NCI-H446 treated with DMSO at 0.1 percent for 48 hours (cell line): ENCODE measurements around the gene ACOT12.
"Not testable (repeated sequence)": the region's sequence is repeated elsewhere in the genome, so short reads cannot be mapped to it uniquely, and the experiment has no call there.

Experiments
- DNase-seq: peaks from one replicate; lab custom pipeline; 2025; lab: John Stamatoyannopoulos, UW

ACOT12 gene

DNA sequence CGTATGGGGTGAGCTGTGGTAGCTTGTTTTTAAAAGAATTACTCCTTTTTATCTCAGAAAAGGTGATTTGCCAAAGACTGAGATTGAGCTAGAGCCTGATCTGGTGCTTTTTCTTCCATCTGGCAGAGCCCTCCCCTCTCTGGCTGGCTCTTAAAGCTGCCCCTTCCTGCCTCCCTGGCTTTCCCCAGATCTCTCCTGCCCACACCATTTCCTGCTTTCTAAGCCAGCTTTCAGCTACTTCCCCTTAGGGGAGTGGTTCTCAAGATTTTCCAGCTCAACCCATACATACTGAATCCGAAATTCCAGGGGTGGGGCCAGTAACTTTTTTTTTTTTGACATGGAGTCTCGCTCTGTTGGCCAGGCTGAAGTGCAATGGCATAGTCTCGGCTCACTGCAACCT lies 4.8 kb upstream of the ACOT12 start:
- no peak for DNase-seq

DNA sequence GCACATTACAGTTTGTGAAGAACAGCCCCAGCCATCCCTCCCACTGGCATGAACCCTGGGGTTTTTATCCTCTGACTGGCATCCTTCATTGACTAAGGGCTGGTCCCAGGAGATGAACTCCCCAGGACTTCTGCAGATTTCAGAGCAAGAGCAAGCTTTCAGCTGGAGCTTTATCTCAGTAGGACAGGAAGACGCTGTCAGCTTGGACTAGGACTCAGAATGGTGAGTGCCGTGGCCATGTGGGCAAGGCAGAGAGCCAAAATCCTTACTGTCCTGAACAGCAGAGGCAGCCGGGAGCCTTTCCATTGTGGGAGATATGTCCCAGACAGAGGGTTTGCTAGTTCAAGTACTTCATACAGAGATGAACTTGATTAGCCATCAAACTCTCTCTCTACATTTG lies 3.2 kb upstream of the ACOT12 start:
- DNase-seq: no peak

DNA sequence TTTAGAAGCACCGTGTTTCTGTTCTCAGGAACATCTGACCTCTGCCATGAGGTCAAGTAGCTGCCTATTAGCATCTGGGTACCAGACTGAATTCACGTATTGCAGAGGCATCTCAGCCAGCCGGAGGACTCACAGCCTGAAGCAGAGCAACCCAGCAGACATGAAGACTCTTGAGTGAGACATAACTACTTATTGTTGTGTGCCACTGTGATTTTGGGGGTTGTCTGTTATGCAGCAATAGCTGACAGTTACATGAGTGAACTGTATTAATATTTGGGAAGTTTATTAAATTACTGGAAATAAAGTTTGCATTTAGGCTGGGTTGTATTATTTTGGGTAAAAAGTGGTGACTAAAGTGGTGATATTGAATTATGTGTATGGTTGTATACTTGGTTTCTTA lies 1.3 kb upstream of the ACOT12 start:
- no peak for DNase-seq

DNA sequence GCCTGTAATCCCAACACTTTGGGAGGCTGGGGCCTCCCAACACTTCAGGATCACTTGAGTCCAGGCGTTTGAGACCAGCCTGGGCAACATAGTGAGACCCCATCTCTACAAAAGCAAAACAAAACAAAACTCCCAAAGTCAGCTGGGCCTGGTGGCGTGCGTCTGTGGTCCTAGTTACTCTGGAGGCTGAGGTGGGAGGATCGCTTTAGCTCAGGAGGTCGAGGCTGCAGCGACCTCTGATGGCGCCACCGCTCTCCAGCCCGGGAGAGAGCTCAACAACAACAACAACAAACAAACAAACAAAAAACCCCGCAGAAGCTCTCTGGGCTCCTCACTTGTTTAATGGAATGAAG lies 528 bp downstream of the ACOT12 start:
- DNase-seq: no peak

DNA sequence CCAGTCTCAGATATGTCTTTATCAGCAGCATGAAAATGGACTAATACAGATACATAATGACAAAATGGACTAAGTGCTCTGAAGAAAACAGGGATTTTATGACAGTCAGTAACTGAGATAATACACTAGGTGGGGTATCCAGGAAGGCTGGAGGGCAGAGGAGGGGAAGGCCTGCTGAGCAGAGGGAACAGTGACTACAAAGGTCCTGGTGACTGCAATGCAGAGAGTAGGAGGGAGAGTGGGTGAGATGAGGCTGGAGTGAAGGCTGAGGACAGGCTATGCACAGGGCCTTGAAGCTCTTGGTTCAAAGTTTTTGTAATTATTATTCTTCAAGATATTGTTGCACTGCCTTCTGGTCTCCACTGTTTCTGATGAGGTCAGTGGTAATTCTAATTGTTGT lies 4.9 kb downstream of the ACOT12 start:
- no peak for DNase-seq

DNA sequence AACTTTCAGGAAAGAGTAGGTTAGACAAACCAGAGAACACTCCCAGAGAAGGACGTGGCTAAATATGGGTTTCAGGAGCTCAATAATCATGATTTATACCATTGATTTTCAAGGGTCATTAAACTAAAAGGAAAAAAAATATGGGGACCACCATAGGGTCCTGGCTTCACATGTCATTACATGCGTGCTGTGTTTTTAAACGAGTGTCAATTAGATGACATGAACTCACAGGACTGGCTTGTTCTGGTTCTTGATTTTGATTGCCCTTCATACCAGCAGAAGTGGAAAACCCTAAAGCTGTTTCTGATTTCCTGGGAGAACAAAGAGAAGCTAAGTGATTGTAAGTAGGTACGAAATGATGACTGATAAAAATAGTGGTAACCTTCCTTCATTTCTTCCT lies 5.8 kb downstream of the ACOT12 start:
- no peak for DNase-seq

DNA sequence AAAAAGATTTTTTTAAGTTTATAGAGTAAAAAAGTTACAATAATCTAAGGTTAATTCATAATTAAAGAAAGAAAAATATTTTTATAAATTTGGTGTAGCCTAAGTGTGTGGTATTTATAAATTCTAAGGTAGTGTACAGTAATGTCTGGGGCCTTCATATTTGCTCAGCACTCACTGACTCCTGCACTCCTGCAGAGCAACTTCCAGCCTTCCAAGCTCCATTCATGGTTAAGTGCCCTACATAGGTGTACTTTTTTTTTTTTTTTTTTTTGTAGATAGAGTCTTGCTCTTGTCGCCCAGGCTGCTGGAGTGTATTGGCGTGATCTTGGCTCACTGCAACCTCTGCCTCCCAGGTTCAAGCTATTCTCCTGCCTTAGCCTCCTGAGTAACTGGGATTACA lies 10.1 kb downstream of the ACOT12 start:
- no peak for DNase-seq

DNA sequence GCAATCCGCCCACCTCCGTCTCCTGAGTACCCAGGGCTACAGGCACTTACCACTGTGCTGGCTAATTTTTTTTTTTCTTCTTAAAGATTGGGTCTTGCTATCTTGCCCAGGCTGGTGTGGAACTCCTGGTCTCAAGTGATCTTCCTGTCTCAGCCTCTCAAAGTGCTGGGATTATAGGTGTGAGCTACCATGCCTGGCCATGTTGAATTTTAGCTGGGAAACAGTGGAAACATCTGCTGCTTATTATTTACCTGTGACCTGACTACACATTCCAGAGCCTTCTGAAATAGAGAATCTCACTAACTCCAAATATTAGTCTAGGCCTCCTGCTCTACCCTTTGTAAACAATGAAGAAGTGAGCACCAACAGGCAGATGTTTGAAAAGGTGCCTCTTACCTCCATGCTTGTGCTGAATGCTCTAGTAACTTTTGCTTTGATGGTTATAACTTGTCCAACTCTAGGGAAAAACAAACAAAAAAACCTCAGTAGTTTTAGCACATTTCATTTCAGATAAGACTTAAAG lies 22.5 kb downstream of the ACOT12 start:
- no peak for DNase-seq

DNA sequence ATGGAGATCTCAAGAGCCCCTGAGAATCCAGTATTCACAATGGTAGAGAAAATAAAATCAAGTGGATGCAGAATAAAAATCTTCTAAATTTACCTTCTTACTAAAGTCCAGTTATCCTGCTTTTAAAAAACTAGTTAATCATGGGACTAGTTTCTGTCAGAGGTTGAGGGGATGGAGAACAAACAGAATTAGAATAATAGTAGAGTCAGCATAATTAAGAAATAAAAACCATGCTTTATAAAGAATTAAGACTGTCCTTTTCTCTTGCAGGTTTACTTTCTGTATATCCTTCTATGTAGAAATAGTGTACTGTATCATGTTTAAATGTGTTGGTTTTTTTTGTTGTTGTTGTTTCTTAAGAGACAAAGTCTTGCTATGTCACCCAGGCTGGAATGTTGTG lies 23.0 kb downstream of the ACOT12 start:
- no peak for DNase-seq

DNA sequence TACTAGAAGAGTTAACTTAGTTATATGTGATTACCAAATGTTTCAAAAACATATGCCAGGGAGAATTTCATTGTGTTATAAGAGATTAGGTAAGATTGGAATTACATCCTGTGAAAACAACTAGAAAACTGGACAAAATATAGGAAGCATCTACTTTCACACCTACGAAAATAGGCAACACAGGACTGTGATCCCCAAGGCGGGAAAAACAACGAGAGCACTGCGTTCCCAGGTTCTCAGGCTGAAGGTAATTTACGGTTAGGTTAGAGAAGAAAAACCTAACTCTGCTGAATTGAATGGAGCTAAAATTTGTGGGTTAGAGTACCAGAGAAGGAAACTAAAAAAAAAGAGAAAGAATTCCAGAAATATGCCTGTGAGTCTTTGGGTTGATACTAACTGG lies 28.4 kb downstream of the ACOT12 start:
- no peak for DNase-seq

DNA sequence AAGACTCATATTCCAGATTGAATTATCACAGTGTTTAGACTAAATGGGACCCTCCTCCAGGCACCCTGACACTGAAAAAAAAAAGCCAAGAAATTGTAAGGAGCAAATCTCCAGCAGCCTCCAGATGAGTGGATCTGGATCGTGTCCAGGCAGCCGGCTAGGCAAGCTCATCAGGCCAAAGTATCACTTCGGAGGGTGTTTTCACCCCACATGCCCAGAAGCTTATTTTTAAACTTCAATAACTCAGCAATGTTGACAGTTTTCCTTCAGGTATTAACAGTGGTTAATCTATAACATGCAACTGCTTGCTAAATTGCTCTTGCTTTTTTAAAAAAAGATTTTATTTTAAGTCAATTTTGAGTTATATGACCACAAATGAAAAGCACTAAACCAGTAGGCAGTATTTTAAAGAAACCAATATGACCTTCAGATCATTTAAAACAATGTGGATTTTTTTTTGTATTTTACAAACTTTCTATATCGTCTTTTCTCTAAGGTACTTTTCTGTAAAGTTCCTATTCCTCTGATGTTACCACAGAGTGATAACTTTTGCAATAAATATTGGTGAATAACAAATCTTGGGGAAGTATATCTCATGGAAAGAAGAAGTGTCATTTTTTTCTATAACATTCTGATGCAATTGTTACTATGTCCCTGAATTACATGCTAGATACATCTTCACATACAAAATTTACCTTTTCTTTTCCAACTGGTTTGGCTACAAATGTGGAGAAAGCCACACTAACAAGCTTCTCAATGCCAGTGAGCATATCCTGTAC lies 30.7 kb downstream of the ACOT12 start:
- no peak for DNase-seq

DNA sequence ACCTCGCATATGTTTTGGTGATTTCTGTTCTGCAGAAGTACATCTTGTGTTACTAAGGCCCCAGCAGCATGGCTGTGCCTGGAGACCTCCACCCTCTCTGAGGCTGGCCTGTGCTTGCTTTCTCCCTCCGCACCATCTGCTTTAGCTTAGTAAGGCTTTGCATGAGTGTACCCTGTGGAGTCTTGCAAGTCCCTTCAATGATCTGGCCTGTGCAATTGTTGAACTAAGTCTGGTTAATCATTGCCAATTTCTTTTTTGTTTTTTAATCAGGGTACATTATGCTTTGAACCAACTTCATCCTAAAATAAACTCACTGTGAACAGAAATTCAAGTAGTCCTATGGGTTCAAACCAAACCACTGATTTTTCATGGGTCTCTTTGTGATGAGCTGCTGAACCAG lies 32.3 kb downstream of the ACOT12 start:
- no peak for DNase-seq

DNA sequence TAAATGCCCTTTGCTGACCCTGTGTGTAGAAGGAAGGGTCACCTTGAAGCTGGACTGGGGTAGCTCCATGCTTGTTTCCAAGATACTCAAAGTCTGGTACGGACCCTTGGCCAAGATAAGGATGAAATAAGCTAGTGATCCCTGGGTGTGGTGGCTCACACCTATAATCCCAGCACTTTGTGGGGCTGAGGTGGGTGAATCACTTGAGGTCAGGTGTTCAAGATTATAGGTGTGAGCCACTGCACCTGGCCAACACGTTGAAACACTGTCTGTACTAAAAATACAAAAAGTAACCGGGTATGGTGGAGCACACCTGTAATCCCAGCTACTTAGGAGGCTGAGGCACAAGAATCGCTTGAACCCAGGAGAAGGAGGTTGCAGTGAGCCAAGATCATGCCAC lies 33.3 kb downstream of the ACOT12 start:
- no peak for DNase-seq

DNA sequence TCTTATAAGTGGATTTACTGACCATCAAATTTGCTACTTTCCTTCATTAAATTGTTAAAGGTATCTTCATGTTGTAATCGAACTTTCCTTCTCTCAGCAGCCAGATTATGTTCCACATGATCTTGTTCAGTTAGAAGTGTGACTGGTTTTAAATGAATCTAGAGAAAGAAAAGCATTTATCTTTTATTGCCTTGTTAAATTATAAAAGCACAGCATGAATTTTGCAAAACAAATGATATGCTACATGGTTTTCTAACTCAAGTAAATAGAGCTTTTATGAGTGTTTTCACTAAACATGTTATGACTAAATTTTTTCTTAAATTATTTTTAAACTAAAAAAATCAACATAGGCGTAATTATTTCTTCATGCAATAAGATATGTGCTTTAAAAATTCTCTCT lies 34.1 kb downstream of the ACOT12 start:
- no peak for DNase-seq

DNA sequence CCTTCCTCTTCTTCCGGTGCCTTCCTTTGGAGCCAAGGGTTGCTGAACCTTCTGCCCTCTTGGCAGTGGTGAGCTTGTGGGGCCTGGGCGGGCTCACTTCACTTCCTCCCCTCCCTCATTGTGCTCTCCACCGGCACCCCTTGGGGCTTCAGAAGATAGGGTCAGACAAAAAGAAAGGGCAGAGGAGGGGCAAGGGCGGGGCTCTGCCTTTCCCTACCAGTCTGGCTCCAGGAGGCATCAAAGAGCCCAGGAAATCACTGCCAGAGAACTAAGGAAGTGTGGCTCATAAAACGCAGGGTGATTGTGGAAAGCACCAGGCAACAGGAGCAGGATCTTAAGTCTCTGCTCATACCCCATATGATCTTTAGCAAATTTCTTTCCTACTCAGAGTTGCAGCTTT lies 34.8 kb downstream of the ACOT12 start:
- no peak for DNase-seq

DNA sequence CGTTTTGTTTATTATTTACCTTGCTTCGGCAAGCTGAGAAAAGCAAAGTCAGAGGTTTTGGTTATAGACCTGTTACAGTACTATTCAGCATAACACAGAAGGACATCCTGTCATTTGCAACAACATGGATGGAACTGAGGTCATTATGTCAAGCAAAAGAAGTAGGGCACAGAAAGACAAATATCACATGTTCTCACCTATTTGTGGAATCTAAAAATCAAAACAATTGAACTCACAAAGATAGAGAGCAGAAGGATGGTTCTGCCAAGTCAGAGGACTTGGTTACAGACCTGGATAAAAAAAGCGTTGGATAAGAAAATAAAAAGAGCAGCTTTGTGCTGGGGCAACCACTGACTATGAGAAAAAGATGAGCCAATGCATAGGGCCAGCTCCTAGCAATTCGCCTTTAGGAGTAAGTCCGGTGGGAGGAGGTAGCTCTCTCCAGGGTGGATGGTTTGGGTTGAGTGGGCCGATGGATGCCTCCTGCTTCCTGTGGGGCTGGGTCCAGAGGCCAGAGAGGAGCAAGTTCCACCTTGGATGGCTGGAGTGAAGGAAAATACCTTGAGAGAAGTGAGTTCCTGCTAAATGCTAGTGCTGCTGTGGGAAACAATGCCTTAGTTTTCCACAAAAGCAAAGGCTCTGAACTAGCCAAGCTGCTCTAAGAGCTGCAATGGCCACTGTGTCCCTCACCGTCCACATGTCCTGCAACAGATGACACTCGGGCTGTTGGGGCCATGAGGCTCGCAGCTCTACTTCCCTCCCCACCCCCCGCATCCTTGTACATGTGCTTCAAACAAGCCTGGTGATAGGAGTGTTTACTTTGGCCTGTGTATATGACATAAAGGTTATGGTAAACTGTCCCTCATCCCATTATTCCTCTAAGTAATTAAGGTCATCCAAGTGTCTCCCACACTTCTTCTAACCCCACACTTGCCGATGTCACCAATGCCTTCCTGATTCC lies 38.4 kb downstream of the ACOT12 start:
- no peak for DNase-seq

DNA sequence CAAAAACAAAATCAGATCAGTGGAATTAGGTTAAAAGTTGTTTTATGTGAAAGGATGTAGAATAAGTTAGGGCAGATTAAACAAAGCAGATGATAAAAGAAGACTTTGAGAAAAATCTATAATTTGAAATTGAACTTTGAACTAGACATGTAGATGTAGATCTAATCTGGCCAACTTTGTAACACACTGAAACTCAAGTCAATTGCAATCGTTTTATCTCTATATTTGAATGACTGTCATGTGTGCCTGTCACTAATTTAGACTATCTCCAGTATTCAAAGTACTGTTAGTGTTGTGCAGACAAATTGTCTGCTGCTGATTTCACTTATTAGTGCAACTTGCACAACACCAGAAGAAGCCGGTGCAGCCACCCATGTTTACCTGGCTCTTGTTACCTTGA lies 39.8 kb downstream of the ACOT12 start:
- DNase-seq: no peak

DNA sequence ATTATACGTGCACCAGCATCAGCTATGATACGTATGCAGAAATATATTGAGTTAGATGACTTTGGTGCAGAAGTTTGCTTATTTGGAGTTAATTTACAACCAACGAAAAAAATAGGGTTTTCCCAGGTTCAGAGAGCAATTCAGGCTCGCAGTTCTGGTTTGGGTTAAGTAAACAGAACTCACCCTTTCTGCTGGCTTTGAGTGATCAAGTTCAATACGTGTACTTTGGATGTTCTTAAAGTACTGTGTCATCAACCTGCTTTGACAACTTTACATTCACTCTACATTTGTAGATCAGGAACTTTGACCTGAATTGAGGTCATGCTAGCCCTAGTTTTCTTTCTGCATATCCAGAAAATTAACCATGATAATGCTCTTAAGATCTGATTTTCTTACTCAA lies 40.7 kb downstream of the ACOT12 start:
- no peak for DNase-seq

DNA sequence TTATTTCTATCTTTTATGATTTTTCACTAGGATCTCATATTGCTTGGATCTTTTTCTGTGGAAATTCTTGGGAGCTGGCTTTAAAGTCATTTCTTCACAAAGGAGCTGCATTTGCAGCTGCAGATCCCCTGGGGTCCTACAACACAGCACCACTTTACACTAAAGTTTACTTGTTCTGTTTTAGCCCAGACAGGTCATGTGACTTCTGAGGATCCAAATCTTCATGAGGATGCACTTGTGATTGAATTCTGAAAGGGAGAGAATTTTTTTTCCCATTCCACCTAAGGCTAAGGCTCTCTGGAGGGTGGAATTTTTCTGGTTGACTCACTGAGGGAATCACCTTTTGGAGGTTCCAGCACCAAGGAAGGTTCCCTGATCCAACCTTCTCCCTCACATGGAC lies 43.4 kb downstream of the ACOT12 start:
- no peak for DNase-seq

DNA sequence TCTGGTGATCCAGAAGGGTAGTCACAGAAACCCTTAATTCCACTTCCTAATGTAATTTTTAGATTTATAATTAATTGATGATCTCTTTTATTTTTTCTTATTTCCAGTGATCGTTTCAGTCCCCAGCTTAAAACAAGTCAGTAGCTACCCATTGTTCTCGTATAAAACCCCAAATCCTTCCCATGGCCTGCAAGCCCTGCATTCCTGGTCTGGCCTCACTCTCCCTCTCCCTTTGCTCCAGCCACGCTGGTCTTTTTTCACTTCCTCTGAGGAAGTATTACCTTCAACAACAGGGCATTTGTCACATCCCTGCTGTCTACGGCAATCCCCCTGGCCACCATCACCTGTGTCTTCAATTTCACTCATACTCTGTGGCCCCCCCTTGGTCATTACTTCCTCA lies 44.8 kb downstream of the ACOT12 start:
- no peak for DNase-seq

DNA sequence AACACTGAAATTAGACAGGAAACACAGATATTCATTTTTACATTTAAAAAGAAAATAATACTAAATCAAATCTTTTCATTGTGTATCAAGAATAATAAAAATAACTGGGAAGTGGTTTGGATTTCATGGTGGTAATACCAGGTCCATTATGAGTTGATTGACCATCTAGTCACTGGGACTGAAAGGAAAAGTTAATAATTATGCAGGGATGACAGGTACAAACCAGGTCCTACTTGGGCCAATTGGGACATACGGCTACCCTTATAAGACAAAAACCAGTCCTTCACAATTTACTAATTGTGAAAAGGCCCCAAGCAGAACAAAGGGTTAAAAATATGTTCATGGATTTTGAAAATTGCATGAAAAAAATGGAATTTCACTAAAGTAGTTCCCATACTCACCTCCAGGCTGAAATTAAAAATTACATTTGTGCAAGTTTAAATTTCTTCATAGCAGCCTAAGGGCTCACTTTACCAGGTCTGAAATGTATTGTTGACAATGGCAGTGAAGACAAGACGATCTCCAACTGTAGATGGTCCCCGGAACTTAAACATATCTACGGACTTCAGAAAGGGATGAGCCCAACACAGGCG lies 48.4 kb downstream of the ACOT12 start:
- DNase-seq: no peak

DNA sequence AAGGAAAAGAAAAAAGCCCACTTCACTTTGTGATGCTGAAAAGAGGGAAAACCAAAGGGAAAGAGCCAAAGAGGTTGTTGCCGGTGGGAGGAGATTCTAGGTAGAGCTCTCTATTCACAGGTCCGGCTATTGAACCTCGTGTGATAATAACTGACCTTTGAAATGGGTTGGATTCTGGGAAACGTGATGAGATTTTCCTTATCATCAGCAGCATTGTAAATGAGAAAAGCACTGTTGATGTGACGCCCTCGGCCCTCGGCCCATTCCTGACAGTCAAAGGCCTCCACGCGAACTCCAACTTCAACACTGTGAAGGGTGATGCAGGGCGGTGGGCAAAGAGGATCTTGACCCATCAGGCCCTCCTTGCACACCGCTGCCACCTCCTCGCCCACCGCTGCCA lies 49.2 kb downstream of the ACOT12 start:
- no peak for DNase-seq

DNA sequence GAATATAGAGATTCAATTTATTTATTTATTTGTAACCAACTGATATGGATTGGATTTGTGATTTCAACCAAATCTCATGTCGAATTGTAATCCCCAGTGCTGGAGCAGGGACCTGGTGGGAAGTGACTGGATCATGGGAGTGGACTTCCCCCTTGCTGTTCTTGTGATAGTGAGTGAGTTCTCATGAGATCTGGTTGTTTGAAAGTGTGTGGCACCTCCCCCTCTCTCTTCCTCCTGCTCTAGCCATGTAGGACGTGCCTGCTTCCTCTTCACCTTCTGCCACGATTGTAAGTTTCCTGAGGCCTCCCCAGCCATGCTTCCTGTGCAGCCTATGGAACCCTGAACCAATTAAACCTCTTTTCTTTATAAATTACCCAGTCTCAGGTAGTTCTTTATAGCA lies 55.7 kb downstream of the ACOT12 start:
- not testable (repeated sequence) for DNase-seq
